KBM-7 (cell line): ENCODE results near the gene CLIC3.

ENCODE experiments used
- DNase-seq: peaks from one replicate; pipeline ENCODE4 v3.0.0-alpha.2; 2015
- in situ Hi-C: fragments of 300-500 bp; cut with MboI; formaldehyde crosslinking; loops from 2 replicates; pipeline ENCODE4 v1.14.3; 2020; ENCODE audit warnings: low sequenced_read_pairs, low pct_unique_long_range_greater_than_20kb, mixed read lengths

The CLIC3 gene

DNA sequence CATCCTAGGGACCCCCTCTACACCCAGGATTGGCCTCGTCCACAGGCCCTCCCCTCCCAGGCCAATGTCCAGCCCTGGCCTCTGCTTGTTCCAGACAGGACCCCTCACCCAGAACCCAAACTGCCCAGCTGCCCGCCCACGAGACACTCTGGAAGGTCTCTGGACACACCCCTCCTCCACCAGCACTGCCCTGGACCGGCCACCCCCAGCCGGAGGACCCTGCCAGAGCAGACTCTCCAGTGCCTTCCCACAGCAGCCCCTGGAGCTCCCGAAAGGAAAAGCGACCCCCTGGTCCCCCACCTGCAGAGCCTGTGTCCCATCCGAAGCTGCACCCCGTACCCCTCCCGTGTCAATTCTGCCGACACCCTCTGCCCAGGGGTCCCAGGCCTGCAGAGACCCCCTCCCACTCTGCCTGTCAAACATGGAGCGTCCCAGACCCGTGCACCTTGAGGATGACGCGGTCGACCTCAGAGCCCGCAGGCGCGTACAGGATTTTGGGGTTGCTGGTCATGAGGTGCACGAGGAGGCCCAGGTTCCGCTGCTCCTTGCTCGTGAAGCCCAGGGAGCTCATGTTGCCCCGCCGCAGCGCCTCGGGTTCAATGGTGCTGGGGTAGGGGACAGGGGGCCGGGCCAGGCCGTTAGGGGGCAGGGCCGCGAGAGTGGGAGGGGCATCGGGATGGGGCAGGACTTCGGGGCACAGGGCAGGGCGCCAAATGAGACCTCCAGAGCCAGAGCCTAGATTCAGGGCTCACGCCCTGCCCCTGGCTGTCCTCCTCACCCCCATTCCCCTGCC, 23.7 kb upstream of the CLIC3 start:
- in situ Hi-C loops = no loop called here
- no peak for DNase-seq

GRCh38 chr9:137018761-137019559, 22.6 kb upstream of the CLIC3 start:
- in situ Hi-C loops = no loop called here
- DNase-seq = no peak

DNA sequence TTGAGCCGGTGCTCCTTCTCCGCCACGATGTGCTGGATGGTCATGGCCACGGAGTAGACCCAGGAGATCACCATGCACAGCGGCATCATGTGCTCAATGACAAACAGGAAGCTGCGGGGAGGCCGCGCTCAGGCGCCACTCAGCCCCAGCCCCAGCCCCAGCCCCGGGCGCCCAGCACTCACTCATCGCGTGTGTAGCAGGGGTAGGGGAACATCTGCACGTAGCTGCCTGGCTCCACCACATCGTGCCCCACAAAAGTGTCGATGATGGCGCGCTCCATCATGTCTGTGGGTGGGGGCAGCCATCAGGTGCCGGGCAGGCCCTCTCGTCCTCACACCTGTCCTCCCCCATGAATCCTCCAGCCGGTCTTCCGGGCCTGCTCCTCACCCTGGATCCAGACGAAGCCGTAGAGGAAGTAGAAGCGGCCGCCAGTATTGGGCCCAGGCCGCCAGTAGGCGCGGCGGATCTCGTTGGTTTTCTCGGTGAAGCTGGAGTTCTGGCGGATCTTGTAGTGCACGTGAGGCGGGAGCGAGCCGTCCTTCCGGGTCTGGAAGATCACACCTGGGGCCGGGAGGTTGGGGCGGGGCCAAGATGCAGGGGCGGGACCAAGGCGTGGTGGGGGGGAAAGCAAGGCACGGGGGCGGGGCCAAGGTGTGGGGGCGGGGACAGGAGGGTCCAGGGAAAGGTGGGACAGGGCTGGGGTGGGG, 21.6 kb upstream of the CLIC3 start:
- in situ Hi-C loops = no loop called here
- no peak for DNase-seq

- in situ Hi-C loops = no loop called here
- DNase-seq = no peak
Measured at GRCh38 chr9:137017071-137017470, 20.7 kb upstream of the CLIC3 start.

GRCh38 chr9:137016436-137016835, 20.1 kb upstream of the CLIC3 start:
- no peak for DNase-seq
- in situ Hi-C loops = no loop called here

GRCh38 chr9:137015976-137016375, 19.6 kb upstream of the CLIC3 start:
- in situ Hi-C loops = no loop called here
- no peak for DNase-seq

GRCh38 chr9:137015540-137015930, 19.2 kb upstream of the CLIC3 start:
- in situ Hi-C loops = no loop called here
- DNase-seq = no peak

DNA sequence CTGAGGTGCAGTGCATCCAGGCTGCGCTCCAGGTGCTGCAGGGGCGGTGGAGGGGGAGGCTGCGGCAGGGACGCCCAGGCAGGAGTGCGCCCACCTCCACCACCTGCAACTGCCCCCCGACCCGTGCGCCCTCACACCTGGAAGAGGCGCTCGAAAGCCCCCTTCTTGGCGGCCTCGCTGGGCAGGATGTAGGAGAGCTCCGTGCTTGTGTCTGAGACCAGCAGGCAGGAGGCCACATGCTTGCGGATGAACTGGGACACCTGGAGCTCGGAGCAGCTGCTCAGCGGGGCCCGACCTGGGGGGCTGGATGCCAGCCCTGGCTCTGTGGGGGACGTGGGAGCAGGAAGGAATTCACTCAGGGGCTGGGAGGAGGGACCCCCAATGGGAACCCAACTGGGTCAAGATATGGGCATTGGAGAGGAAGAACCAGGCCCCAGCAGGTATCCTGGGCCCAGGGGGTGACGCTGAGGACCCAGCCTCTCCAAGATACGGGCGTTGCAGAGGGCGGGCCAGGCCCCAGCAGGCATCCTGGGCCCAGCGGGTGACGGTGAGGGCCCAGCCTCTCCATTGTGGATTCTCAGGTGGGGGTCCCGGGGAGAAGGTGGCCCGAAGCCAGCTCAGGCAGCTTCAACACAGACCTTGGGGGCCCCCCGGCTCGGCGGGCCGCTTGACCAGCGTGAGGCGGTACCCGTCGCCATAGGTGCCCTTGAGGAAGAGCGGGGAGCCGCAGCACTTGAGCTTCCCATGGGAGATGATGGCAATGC, 18.6 kb upstream of the CLIC3 start:
- in situ Hi-C loops = no loop called here
- DNase-seq = no peak

DNA sequence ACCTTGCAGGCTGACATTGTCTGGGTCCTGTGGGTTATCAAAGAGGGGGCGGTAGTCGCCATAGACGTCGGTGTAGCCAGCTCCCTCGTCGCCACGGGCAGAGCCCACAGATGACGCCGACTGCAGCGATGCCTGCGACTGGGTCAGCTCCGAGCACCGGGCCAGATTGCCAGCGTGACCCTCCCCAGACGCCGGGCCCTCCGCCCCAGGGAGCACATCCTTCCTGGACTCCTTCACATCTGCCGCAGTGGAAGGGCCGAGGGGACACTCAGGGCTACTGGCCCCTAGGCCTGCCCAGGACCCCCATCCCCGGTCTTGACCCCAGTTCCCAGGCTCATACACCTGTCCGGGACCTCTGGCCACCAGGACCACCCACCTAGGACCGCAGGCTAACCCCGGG, 17.8 kb upstream of the CLIC3 start:
- no peak for DNase-seq
- in situ Hi-C loops = no loop called here

DNA sequence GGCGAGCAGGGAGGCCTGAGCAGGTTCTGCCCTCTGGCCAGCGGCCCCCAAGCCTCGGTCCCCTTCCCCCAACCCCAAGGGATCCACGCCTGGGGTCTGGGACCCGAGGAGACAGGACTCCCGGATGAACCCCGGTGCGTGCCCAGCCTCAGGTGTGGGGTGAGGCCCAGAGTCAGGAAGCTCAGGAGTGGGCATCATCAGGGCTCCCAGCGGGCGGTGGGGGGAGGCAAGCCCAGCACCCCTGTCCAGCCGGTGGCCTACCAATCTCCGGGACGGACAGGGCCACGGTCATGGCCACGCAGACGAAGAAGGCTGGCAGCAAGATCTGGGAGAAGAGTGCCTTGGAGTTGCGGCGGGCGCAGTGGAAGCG, 17.2 kb upstream of the CLIC3 start:
- in situ Hi-C loops = no loop called here
- DNase-seq = no peak

- DNase-seq = no peak
- in situ Hi-C loops = no loop called here
Measured at GRCh38 chr9:137012694-137013570, 16.6 kb upstream of the CLIC3 start.

DNA sequence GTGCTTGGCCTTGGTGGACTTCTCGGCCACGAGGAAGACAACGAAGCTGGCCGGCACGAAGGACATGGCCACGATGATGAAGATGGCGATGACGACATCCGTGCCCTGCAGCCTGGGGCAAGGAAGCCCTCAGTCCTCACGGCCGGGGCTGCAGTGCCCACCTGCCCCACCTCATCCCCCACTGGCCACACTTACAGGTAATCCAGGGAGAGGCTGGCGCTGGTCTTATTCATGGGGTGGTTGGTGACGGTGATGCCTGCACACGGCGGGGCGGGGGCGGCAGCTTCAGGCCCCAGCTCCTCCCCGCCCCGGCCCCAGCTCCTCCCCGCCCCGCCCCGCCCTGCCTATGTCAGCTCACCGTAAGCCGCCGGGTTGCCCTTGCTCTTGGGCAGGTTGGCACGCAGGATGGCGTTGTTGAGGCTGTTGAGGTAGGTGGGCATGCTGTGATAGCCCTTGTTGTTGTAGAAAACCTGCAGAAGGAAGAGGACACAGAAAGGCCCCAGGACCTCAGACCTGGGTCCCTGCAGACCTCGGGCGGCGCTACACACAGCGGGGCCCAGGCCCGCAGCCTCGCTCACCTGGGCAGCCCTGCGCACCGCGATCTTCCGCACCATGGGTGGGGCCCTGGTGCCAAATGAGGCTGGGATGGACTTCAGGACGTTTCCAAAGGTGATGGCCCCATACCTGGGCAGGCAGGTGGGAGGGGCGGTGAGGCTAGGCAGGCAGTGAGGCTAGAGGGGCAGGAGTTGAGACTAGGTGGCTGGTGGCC, 15.7 kb upstream of the CLIC3 start:
- no peak for DNase-seq
- in situ Hi-C loops = no loop called here

GRCh38 chr9:137011156-137011555, 14.8 kb upstream of the CLIC3 start:
- DNase-seq = no peak
- in situ Hi-C loops = no loop called here

DNA sequence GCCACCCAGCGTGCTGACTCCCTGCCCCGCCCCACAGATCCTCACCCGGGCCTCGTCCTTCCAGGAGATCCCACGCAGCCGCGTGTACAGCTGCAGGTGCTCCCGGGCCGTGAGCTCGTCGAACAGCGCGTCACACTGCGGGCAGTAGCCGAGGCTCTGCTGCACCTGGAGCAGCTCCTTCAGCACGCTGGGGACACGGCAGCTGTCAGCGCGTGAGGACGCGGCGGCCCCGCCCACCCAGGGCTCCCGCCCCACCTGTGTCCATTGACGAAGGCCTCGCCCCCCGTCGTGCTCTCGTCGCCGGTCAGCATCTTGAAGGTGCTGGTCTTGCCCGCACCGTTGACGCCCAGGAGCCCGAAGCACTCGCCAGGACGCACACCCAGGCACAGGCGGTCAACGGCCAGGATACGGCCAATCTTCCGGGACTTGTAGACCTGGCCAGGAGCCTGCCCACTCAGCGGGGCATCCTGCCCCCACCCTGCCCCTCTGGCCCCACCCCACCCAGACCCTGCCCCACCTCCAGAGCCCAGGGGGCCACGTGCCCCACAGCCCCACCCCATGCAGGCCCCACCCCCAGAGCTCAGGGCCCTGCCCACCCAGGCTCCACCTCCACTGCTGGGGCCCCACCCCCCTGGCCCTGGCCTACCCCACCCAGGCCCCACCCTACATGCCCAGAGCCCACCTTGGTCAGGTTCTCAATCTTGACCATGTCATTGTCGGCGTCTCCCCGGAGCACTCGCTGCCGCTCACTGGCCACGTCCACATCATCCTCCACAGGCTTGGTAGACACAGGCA, 13.8 kb upstream of the CLIC3 start:
- no peak for DNase-seq
- in situ Hi-C loops = no loop called here

DNA sequence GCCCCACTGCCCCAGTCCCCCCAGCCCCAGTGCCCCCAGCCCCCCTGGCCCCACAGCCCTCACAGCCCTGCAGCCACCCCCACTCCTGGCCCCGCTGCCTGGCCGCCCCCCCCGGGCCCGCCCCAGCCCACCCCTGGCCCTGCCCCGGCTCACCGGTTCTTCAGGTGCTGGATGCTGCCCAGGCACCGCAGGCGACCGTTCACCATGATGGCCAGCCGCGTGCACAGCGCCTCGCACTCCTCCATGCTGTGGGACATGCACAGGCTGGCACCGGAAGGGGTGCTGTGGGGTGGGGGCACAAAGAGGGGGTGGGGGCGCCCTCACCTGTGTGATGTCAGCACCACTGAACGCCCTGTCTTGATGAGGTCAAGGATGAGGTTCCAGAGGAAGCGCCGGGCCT, 12.8 kb upstream of the CLIC3 start:
- DNase-seq = no peak
- in situ Hi-C loops = no loop called here

- DNase-seq = no peak
- in situ Hi-C loops = no loop called here
Measured at GRCh38 chr9:137008312-137008711, 11.9 kb upstream of the CLIC3 start.

GRCh38 chr9:137007816-137008270, 11.5 kb upstream of the CLIC3 start:
- in situ Hi-C loops = no loop called here
- DNase-seq = no peak
